Measurements from ENCODE around the gene DLG2. TPM values are rescaled to one million over a fixed set of nuclear protein-coding genes. Genes with fewer than 3 reads are reported as not detected.

The DLG2 gene
- total RNA-seq, 1 donor from 2014 or later: 2.1 TPM

GRCh38 chr11:83725728-83726127, 1901.4 kb downstream of the DLG2 start:
- Mint-ChIP-seq H3K36me3 (ENCODE audit: low read depth) (no peaks in the 10 kb centered on the region), H3K9me3 (no peaks in the 10 kb centered on the region), H3K27me3 (ENCODE audit: low read depth) (peaks cover 39% of the 10 kb centered on the region), H3K4me1 (peaks cover 20% of the 10 kb centered on the region), H3K27ac (ENCODE audit: unreplicated experiment) (no peak overlapping the region), H3K4me3 (no peak overlapping the region)
- no peak for DNase-seq (ENCODE audit: low read depth, low spot score)
- no peak for TF ChIP-seq CTCF (conservative IDR thresholded peaks at IDR 0.05)

- no peak for DNase-seq (ENCODE audit: low read depth, low spot score)
- H3K4me3 Mint-ChIP-seq: no peak overlapping the region
- H3K27me3 Mint-ChIP-seq (ENCODE audit: low read depth): peaks cover 39% of the 10 kb centered on the region
- H3K9me3 Mint-ChIP-seq: no peaks in the 10 kb centered on the region
- peaks cover 20% of the 10 kb centered on the region for H3K4me1 Mint-ChIP-seq
- H3K36me3 Mint-ChIP-seq (ENCODE audit: low read depth): no peaks in the 10 kb centered on the region
- no peak for TF ChIP-seq CTCF (conservative IDR thresholded peaks at IDR 0.05)
- H3K27ac Mint-ChIP-seq (ENCODE audit: unreplicated experiment): no peak overlapping the region
Observed at GRCh38 chr11:83725269-83725560, 1901.9 kb downstream of the DLG2 start.

- peak; percentile 59 for TF ChIP-seq CTCF (conservative IDR thresholded peaks at IDR 0.05)
- no peak for DNase-seq (ENCODE audit: low read depth, low spot score)
- no peaks in the 10 kb centered on the region for H3K36me3 Mint-ChIP-seq (ENCODE audit: low read depth)
- peaks cover 20% of the 10 kb centered on the region for H3K4me1 Mint-ChIP-seq
- peaks cover 39% of the 10 kb centered on the region for H3K27me3 Mint-ChIP-seq (ENCODE audit: low read depth)
- H3K27ac Mint-ChIP-seq (ENCODE audit: unreplicated experiment): no peak overlapping the region
- peak overlapping the region; percentile 12 for H3K4me3 Mint-ChIP-seq
- H3K9me3 Mint-ChIP-seq: no peaks in the 10 kb centered on the region
Observed at GRCh38 chr11:83723999-83724398, 1903.1 kb downstream of the DLG2 start.

- Mint-ChIP-seq H3K4me1 (peaks cover 20% of the 10 kb centered on the region), H3K27ac (ENCODE audit: unreplicated experiment) (no peak overlapping the region)
- no peak for TF ChIP-seq CTCF (conservative IDR thresholded peaks at IDR 0.05)
Observed at GRCh38 chr11:83722392-83723119, 1904.6 kb downstream of the DLG2 start.

GRCh38 chr11:83721263-83721662, 1905.9 kb downstream of the DLG2 start:
- no peak overlapping the region for H3K27ac Mint-ChIP-seq (ENCODE audit: unreplicated experiment)
- H3K9me3 Mint-ChIP-seq: no peaks in the 10 kb centered on the region
- H3K27me3 Mint-ChIP-seq (ENCODE audit: low read depth): peaks cover 26% of the 10 kb centered on the region
- no peak for DNase-seq (ENCODE audit: low read depth, low spot score)
- H3K36me3 Mint-ChIP-seq (ENCODE audit: low read depth): no peaks in the 10 kb centered on the region
- no peak for TF ChIP-seq CTCF (conservative IDR thresholded peaks at IDR 0.05)
- H3K4me1 Mint-ChIP-seq: peaks cover 20% of the 10 kb centered on the region
- H3K4me3 Mint-ChIP-seq: no peak overlapping the region

More at GRCh38 chr11:83722392-83723119, 1904.6 kb downstream of the DLG2 start:
- no peak for DNase-seq (ENCODE audit: low read depth, low spot score)
- Mint-ChIP-seq H3K36me3 (ENCODE audit: low read depth) (no peaks in the 10 kb centered on the region), H3K27me3 (ENCODE audit: low read depth) (peaks cover 33% of the 10 kb centered on the region), H3K4me3 (no peak overlapping the region), H3K9me3 (no peaks in the 10 kb centered on the region)
